T follicular helper cell (primary cell): Measurements from ENCODE around the gene C1orf210.

ENCODE experiments used
- DNase-seq: peaks from one replicate; pipeline ENCODE4 v3.0.0-alpha.2; 2020; ENCODE audit warnings: low read depth

Gene C1orf210

DNA sequence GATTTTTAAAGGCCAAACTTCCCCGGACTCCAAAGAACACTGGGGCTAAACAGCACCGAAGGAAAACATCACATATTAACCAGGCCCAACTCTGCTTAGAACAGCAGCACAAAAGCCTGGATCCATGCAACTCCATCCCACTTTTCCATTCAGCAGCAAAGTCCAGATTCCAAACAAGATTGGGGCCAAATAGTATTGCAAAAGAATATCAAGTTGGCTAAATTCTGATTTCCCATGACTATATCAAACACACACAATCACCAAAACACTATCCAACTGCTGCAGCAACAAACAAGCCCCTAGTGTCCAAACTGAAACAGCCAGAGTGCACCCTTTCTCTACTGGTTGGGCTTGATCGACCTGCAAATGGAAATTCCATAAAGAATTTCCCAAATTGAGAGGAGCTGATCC is 35.0 kb downstream of the C1orf210 start:
- no peak for DNase-seq

DNA sequence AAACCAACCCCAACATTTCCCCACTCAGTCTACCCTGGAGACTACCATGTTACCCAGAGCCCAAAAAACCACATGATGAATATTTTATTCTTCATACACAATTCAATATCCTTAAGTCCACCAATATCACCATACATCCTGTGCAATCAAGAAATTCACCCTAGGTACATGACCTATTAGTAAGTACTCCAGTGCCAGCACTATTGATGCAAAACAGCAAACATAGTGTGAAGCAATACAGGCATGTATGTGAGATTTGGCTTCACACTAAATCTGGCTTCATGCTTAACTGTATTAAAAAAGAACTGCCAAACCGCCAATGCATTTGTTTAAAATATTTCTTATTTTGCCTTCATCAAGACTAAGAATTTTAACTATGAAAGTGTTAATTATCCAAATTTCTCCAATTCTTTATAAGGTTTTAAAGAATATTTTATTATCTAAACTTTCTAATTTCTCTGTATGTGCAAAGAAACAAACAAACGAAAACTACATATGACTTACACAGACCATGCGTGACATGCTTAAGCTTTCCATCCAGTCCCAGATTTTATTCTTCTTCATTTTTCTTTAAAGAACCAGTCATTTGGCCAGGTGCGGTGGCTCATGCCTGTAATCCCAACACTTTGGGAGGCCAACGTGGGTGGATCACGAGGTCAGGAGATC is 38.0 kb downstream of the C1orf210 start:
- no peak for DNase-seq

DNA sequence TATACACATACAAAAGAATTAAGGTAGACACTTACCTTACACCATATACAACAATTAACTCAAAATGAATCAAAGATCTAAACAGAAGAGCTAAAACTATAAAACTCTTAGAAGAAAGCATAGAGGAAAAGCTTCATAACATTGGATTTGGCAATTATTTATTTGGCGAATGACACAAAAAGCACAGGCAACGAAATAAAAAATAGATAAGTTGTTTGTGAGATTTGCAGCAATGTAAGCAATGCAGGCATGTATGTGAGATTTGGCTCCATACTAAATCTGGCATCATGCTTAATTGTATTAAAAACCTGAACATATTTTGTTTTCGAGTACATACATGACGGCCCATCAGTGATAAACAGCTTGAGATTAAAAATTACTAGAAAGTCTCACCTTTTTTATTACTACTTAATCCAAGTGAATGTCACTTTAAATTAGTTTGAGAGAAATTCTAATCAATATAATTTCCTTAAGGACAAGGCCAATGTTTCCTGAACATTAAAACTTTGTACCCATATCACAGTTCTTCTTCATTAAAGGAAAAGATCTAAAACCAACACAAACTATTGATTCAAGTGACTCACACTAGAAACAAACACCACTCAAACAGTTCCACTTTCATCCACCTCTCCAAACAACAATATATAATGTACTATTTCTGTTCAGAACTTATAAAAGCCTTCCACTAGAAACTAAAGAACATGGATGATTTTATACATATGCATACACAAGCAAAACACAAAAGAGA is 38.7 kb downstream of the C1orf210 start:
- no peak for DNase-seq

DNA sequence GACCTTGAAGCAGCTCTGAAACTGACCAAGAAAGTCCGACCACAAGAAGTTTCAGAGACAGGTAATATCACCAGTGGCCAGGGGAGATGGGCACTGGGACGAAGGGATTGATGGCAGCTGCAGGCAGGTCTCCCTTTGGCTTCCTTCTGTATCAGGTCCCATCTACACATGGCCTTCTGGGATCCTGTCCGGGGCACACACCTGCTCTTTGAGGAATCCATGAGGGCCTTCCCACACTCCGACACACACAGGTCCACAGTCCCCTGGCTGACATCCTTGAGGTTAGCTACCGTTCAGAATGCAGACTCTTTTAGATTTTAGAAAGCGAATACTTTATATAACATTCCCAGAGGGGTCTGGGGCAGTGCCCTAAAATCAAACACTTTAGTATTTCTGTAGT is 42.1 kb downstream of the C1orf210 start:
- DNase-seq = no peak

DNA sequence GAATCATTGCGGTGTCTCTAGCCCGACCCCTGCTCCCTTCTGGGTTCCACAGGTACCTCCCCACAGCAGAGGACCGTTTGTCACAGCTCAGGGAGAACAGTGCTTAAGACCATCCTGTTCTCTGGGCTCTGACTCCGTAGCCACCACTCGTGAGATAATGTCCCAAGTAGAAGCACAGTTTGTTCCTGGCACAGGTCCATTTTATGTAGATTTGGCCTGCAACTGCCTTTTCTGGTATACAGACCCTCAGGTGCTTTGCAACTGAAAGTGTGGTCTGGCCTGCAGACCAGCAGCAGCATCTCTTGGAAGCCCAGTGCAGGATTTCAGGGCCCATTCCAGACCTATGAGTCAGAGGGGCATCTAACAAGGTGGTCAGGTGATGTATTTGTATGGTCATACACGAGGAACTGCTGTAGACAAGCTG is 44.0 kb downstream of the C1orf210 start:
- no peak for DNase-seq

DNA sequence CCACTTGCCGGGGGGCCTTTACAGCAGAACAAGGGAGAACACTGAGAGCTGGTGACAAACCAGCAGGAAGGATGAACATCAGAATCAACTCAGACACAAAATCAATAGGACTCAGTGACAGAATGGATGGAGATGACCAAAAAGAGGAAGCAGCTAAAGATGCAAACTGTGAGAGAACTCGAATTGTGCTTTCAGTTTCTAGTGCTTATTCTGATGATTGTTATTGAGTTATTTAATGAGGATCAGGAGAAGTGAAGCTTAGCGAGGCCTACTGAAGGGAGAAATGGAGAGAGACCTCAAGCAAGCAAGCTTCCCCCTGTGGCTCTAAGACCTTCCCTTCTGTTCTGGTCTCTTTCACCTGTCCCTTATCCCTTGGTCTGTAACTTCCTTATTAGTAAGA is 45.9 kb downstream of the C1orf210 start:
- no peak for DNase-seq

DNA sequence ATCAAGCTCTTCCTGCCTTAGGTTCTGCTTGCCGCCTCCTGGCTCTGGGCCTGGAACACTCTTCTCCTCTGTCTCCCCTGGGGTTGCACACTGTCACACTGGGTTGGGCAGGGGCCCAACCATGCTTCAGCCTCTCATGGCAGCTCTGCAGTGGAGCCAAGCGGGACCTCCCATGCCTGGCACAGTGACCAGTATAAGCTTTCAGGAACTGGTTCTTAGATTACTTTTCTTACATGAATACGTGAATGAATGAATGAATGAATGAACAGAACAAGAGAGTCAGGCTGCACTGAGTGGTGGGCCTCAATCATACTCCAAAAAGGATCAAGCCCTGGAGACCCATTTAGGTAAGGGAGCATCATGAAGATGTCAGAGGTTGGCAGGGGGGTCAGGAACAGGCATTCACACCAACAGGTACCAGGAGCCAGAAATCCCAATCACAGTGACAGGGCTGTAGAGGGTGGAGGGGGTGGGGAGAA is 46.4 kb downstream of the C1orf210 start:
- DNase-seq = no peak

DNA sequence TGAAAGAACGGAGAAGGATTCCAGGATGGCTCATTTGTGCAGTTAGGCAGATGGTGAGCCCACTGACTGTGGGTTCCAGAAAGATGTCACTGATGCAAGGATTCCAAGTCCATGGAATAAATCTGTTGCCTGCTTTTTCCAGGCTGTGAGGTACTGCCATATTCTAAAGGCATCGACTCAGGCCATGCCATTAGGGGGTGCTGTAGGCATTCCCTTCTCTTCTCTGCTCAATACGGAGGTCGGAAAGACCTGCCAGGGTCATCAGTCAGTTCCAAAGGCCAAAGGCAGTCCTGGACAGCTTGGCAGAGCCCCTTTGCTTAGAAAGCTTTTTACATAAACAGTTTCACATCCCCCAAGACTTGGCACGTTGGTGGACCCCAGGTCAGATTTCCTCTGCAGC is 47.3 kb downstream of the C1orf210 start:
- DNase-seq = no peak

DNA sequence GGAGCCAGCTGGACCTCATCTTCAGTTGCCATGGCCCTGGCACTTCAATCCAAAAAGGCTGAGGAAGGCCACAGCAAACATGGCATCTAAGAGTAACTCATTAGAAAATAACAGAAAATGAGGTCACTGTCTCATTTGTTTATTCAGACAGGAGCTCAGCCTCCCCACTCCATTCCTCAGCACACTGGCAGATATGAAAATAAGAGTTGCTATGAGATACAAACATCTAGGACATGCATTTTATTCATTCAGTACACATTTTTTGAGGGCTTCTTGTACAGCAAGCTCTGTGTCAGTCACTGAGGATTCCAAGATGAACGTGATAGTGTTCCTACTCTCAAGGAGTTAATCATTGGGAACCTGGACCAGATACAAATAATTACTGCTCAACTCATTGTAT is 48.3 kb downstream of the C1orf210 start:
- no peak for DNase-seq

DNA sequence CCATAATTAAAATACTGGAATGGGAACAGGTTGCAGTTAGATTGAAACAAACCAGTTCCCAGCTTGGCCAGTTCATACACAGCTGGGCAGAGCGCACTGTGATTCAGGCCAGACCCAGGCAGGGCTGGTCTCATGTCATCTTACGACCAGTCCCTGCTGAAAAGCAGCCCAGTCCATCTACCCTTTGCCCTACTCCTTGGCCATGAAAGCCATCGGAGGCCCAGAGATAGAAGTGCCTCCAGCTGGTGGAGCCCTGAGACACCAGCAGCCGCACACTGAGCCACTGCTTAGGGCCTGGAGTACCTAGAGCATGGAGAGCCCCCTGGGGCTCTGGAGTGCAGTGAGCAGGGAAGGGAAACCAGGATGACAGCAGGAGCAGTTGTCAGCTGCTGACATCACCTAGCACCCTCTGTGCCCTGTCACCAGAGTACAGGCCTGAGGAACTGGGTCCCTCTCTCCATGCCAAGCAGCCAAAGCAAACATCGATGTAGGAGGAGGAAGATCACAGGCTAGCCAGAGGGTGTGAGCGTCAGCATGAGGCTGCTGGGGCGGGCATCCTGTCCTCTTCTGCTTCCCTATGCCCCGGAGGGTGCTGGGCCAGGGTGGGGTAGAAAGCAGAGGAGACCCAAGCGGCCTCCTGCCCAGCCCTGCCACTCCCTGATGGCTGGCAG is 49.8 kb downstream of the C1orf210 start:
- DNase-seq = no peak

DNA sequence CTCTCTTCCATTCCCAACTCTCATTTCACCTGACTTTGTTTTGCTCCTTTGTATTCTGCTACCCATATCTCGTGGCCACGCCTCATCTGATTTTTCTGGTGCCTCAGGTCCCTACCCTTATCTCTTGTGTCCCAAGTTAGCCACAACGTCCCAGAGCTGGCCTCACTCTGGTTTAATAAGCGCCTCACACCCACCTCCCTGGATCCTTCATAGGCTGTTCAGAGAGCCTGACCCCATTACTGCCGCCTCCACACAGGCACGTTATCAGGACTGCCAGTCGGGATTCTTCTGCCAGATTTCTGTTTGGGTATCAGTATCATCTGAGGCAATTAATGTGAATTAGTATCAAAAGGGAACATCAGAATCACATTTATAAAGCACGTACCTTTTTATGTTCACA is 50.3 kb downstream of the C1orf210 start:
- no peak for DNase-seq

DNA sequence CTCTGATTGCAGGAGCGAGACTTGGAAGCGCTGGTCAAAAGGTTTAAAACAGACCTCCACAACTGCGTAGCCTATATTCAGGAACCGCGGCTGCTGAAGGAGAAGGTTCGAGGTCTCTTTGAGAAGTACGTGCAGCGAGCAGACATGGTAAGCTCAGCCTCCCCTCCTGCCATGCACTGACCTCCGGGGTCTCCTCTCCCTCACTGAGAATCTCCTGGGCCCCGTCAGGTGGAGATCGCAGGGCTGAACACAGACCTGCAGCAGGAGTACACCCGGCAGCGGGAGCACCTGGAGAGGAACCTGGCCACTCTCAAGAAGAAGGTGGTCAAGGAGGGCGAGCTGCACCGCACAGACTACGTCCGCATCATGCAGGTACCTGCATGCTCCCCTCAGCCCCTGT is 51.1 kb downstream of the C1orf210 start:
- DNase-seq = no peak

DNA sequence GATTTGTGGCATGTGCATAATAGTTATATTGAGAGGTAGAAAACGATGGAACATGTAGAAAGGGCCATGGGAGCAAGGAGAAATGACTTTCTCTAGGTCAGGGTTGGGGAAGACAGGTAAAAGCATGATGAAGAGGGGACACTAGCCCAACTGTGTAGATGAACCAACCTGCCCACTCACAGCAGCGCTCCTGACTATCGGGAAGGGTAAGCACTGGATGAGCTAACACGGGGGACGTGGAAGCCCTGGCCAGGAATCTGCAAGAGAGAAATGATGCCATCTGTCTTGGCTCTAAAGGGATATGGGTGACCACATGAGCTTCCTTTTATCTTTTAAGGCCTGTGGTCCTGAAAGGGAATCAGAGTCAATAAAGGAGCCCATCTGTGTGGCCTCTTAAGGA is 51.8 kb downstream of the C1orf210 start:
- DNase-seq = no peak

DNA sequence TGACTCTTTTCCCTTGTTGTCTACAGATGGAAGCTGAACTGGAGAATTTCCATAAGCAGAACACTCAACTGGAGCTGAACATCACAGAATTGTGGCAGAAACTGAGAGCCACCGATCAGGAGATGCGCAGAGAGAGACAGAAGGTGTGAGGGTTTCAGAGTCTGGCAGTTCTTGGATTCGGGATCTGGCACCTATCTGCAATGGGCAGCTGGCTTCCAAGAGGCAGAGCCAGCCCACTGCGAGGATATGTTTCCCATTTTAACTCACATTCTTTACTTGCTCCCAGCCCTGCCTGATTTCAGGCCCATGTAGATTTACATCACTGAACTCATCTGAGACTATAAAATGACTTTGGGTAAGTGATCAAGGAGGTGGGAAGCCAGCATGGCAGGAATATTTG is 52.9 kb downstream of the C1orf210 start:
- no peak for DNase-seq

DNA sequence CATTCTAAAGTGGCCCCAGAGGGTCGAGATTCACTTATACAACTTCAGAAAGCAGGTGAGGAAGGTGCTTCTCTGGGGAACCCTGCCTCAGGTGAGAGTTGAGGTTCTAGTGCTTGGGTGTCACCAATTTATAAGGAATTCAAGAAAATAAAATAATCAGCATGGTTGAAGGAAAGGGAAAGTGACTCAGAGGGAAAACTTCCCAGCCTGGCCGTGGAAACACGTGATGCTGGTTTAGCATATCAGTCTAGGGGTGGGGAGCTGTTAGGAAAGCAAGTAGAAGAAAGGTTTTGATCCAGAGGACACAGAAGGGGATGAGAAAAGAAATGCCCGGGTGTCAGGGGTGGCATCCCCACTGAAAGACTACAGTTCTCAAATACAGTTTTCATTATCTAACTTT is 53.3 kb downstream of the C1orf210 start:
- no peak for DNase-seq
